HepG2 (cell line): ENCODE data around the gene DDX43. TPM values are rescaled to one million over a fixed set of nuclear protein-coding genes. Genes with fewer than 3 reads are reported as not detected.

ENCODE experiments used
- CCDC6 ChIP-seq: sonication (generic); formaldehyde crosslinking; IDR thresholded peaks from 2 replicates; pipeline ENCODE4 v1.8.1; 2022; ENCODE audit warnings: mild to moderate bottlenecking, missing genetic modification reagents, moderate library complexity
- CHCHD3 ChIP-seq: sonication (generic); formaldehyde crosslinking; IDR thresholded peaks from 2 replicates; pipeline ENCODE4 v1.8.0; 2022; ENCODE audit warnings: mild to moderate bottlenecking, missing genetic modification reagents, moderate library complexity
- KDM5A ChIP-seq: fragments of 200-600 bp; sonication (generic); IDR thresholded peaks from 2 replicates; pipeline ENCODE4 v1.7.0; 2018; ENCODE audit warnings: antibody characterized with exemption, mild to moderate bottlenecking, low read length, borderline replicate concordance
- NR2F2 ChIP-seq: IDR thresholded peaks from 2 replicates; pipeline ENCODE4 v1.6.1; 2012; ENCODE audit warnings: low read depth, inconsistent platforms, borderline replicate concordance
- RBM22 ChIP-seq: fragments of 200-400 bp; formaldehyde crosslinking; optimal IDR thresholded peaks from 2 replicates; pipeline ENCODE3; 2017; ENCODE audit warnings: mild to moderate bottlenecking, low read length, moderate library complexity
- ZBTB21 ChIP-seq: sonication (generic); formaldehyde crosslinking; IDR thresholded peaks from 2 replicates; pipeline ENCODE4 v1.4.0; 2020; ENCODE audit warnings: missing genetic modification reagents
- ZNF10 ChIP-seq: sonication (generic); formaldehyde crosslinking; IDR thresholded peaks from 2 replicates; pipeline ENCODE4 v1.4.0; 2020; ENCODE audit warnings: mild to moderate bottlenecking, low read depth, missing genetic modification reagents, borderline replicate concordance
- ZNF414 ChIP-seq: sonication (generic); formaldehyde crosslinking; IDR thresholded peaks from 2 replicates; pipeline ENCODE4 v1.5.0; 2020; ENCODE audit warnings: missing genetic modification reagents
- ZNF879 ChIP-seq: sonication (generic); formaldehyde crosslinking; IDR thresholded peaks from 2 replicates; pipeline ENCODE4 v1.8.1; 2023; ENCODE audit warnings: missing genetic modification reagents
- polyA plus RNA-seq, 8 experiments: library from polyadenylated mRNA; depleted of rRNA in 3 of 8; stranded (reverse) in 7 of 8; unstranded in 1 of 8; fragments of >200 nt; fragmentation: Illumina TruSeq in 4 of 8; extraction: Trizol in 4 of 8; gene quantifications; 2 replicates each; pipeline versions ENCODE4 v1.2.1 to v1.2.3, GENCODE V29; 2011 to 2016; ENCODE audit warnings: low read depth in 4 of 8, missing spikeins in 1 of 8, mixed read lengths in 1 of 8; ENCODE audit not compliant: insufficient read depth in 1 of 8
- total RNA-seq, 5 experiments: library from RNA; depleted of rRNA; stranded (reverse); fragments of >200 nt; fragmentation: Illumina TruSeq; extraction: Trizol; gene quantifications; 2 replicates each; pipeline ENCODE4 v1.2.3, GENCODE V29; 2016; ENCODE audit warnings: low read depth in 1 of 5
- TF ChIP-seq, protein P1 (sequence below), 2 experiments: sonication (generic) in 1 of 2; formaldehyde crosslinking in 1 of 2; IDR thresholded peaks; 2 replicates each; pipeline versions ENCODE4 v1.6.1 to v1.9.0; 2014 to 2022; ENCODE audit warnings: antibody characterized with exemption in 1 of 2, borderline replicate concordance in 1 of 2, inconsistent platforms in 1 of 2, low read depth in 1 of 2, missing genetic modification reagents in 1 of 2
- TF ChIP-seq, protein P2 (sequence below): IDR thresholded peaks from 2 replicates; pipeline ENCODE4 v1.6.1; 2016
- TF ChIP-seq, protein P3 (sequence below): sonication (generic); formaldehyde crosslinking; IDR thresholded peaks from 2 replicates; pipeline ENCODE4 v1.5.0; 2020; ENCODE audit warnings: missing genetic modification reagents
- TF ChIP-seq, protein P4 (sequence below): sonication (generic); formaldehyde crosslinking; IDR thresholded peaks from 2 replicates; pipeline ENCODE4 v1.4.0; 2020; ENCODE audit warnings: mild to moderate bottlenecking, low read depth, missing genetic modification reagents

DDX43 gene
- total and polyA plus RNA-seq, 2 of the 13 experiments (the other 11 are each of a cell fraction or from before 2014, with no cell fraction given), result not detected

GRCh38 chr6:73461537-73462350 lies 67.1 kb downstream of the DDX43 start, which contains the start of gene MTO1 (continued):
- TF ChIP-seq, protein P1, sequence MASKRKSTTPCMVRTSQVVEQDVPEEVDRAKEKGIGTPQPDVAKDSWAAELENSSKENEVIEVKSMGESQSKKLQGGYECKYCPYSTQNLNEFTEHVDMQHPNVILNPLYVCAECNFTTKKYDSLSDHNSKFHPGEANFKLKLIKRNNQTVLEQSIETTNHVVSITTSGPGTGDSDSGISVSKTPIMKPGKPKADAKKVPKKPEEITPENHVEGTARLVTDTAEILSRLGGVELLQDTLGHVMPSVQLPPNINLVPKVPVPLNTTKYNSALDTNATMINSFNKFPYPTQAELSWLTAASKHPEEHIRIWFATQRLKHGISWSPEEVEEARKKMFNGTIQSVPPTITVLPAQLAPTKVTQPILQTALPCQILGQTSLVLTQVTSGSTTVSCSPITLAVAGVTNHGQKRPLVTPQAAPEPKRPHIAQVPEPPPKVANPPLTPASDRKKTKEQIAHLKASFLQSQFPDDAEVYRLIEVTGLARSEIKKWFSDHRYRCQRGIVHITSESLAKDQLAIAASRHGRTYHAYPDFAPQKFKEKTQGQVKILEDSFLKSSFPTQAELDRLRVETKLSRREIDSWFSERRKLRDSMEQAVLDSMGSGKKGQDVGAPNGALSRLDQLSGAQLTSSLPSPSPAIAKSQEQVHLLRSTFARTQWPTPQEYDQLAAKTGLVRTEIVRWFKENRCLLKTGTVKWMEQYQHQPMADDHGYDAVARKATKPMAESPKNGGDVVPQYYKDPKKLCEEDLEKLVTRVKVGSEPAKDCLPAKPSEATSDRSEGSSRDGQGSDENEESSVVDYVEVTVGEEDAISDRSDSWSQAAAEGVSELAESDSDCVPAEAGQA (IDR thresholded peaks at IDR 0.05; ENCODE audit: low read depth), result peak; percentile 76; the same call in 1 of the 2 replicates
- TF ChIP-seq, protein P1 (CRISPR knock-in tag; IDR thresholded peaks at IDR 0.05; ENCODE audit: borderline replicate concordance), result no peak
- peak; percentile 77 for TF ChIP-seq CCDC6 (CRISPR knock-in tag)
- TF ChIP-seq, protein P2, sequence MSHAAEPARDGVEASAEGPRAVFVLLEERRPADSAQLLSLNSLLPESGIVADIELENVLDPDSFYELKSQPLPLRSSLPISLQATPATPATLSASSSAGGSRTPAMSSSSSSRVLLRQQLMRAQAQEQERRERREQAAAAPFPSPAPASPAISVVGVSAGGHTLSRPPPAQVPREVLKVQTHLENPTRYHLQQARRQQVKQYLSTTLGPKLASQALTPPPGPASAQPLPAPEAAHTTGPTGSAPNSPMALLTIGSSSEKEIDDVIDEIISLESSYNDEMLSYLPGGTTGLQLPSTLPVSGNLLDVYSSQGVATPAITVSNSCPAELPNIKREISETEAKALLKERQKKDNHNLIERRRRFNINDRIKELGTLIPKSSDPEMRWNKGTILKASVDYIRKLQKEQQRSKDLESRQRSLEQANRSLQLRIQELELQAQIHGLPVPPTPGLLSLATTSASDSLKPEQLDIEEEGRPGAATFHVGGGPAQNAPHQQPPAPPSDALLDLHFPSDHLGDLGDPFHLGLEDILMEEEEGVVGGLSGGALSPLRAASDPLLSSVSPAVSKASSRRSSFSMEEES (CRISPR knock-in tag), result 0 out of 2 replicates have a peak, but pooled peaks have one; percentile 22
- TF ChIP-seq, protein P3, sequence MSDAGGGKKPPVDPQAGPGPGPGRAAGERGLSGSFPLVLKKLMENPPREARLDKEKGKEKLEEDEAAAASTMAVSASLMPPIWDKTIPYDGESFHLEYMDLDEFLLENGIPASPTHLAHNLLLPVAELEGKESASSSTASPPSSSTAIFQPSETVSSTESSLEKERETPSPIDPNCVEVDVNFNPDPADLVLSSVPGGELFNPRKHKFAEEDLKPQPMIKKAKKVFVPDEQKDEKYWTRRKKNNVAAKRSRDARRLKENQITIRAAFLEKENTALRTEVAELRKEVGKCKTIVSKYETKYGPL, result peak; percentile 91; the same call in 1 of the 2 replicates
- peak; percentile 36; the same call in 1 of the 2 replicates for TF ChIP-seq NR2F2
- TF ChIP-seq ZNF414 (CRISPR knock-in tag), result 0 out of 2 replicates have a peak, but pooled peaks have one; percentile 40
- TF ChIP-seq, protein P4, sequence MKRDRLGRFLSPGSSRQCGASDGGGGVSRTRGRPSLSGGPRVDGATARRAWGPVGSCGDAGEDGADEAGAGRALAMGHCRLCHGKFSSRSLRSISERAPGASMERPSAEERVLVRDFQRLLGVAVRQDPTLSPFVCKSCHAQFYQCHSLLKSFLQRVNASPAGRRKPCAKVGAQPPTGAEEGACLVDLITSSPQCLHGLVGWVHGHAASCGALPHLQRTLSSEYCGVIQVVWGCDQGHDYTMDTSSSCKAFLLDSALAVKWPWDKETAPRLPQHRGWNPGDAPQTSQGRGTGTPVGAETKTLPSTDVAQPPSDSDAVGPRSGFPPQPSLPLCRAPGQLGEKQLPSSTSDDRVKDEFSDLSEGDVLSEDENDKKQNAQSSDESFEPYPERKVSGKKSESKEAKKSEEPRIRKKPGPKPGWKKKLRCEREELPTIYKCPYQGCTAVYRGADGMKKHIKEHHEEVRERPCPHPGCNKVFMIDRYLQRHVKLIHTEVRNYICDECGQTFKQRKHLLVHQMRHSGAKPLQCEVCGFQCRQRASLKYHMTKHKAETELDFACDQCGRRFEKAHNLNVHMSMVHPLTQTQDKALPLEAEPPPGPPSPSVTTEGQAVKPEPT, result 0 out of 2 replicates have a peak, but pooled peaks have one; percentile 46
- TF ChIP-seq CHCHD3 (CRISPR knock-in tag), result no peak
- peak; percentile 48 for TF ChIP-seq RBM22
- no peak for TF ChIP-seq ZNF10 (CRISPR knock-in tag)
- peak; percentile 76; the same call in 1 of the 2 replicates for TF ChIP-seq ZNF879 (CRISPR knock-in tag)
- no peak for TF ChIP-seq ZBTB21 (CRISPR knock-in tag)
- peak; percentile 75 for TF ChIP-seq KDM5A
